Measurements from ENCODE around the gene CHAF1B. TPM values are rescaled to one million over a fixed set of nuclear protein-coding genes. Genes with fewer than 3 reads are reported as not detected.

Gene CHAF1B
- total RNA-seq, 1 experiment from 2014 or later: 52.7 TPM

- peaks cover 55% of the 10 kb centered on the region for H3K36me3 ChIP-seq (ENCODE audit: insufficient read depth, low read length, poor library complexity, severe bottlenecking)
- no TSS peak for BruUV-seq (replicated peaks)
- H3K27ac ChIP-seq (ENCODE audit: low read depth, low read length, poor library complexity, severe bottlenecking): no peak overlapping the region
- ChIA-PET CTCF (no interaction called here), POLR2A (ENCODE audit: low non-redundant PET) (no interaction called here)
- no peaks in the 10 kb centered on the region for H3K9me3 ChIP-seq (ENCODE audit: low read depth, low read length, poor library complexity, severe bottlenecking)
- H3K4me3 ChIP-seq (ENCODE audit: low read depth, low read length, poor library complexity, severe bottlenecking): no peak overlapping the region
- no peak for DNase-seq (ENCODE audit: low spot score)
- H3K4me1 ChIP-seq (ENCODE audit: insufficient read depth, low read length, poor library complexity, severe bottlenecking): peaks cover 9% of the 10 kb centered on the region
- intact Hi-C loops (cut with micrococcal nuclease; ENCODE audit: unreplicated experiment): no loop called here
- no peak for TF ChIP-seq EZH2 (IDR thresholded peaks at IDR 0.05; ENCODE audit: borderline replicate concordance, low read depth, low read length, poor library complexity, severe bottlenecking)
- no peak for TF ChIP-seq CTCF (conservative IDR thresholded peaks at IDR 0.05; ENCODE audit: low read depth, low read length)
- no peaks in the 10 kb centered on the region for H3K27me3 ChIP-seq (replicated peaks; ENCODE audit: insufficient read depth, low read depth, low read length, poor library complexity)
Measured at GRCh38 chr21:36415375-36415774, 30.2 kb downstream of the CHAF1B start.

GRCh38 chr21:36419241-36419640 lies 34.0 kb downstream of the CHAF1B start:
- no TSS peak for BruUV-seq (replicated peaks)
- Histone ChIP-seq H3K4me3 (ENCODE audit: low read depth, low read length, poor library complexity, severe bottlenecking) (no peak overlapping the region), H3K4me1 (ENCODE audit: insufficient read depth, low read length, poor library complexity, severe bottlenecking) (peaks cover 27% of the 10 kb centered on the region), H3K9me3 (ENCODE audit: low read depth, low read length, poor library complexity, severe bottlenecking) (no peaks in the 10 kb centered on the region), H3K27me3 (replicated peaks; ENCODE audit: insufficient read depth, low read depth, low read length, poor library complexity) (no peaks in the 10 kb centered on the region), H3K27ac (ENCODE audit: low read depth, low read length, poor library complexity, severe bottlenecking) (peak overlapping the region; percentile 52), H3K36me3 (ENCODE audit: insufficient read depth, low read length, poor library complexity, severe bottlenecking) (peaks cover 27% of the 10 kb centered on the region)
- CTCF ChIA-PET: interaction anchor here (0.6 to 0.7 kb wide), 3 partner anchors 21 to 227 kb away, joined by 3 to 4 read pairs (median 3); no protein-coding TSS in a partner anchor
- no peak for DNase-seq (ENCODE audit: low spot score)
- intact Hi-C loops (cut with micrococcal nuclease; ENCODE audit: unreplicated experiment): no loop called here
- no peak for TF ChIP-seq EZH2 (IDR thresholded peaks at IDR 0.05; ENCODE audit: borderline replicate concordance, low read depth, low read length, poor library complexity, severe bottlenecking)
- TF ChIP-seq CTCF (conservative IDR thresholded peaks at IDR 0.05; ENCODE audit: low read depth, low read length): no peak
- POLR2A ChIA-PET (ENCODE audit: low non-redundant PET): no interaction called here

GRCh38 chr21:36419996-36420395 lies 34.8 kb downstream of the CHAF1B start:
- no TSS peak for BruUV-seq (replicated peaks)

More at GRCh38 chr21:36419996-36420395, 34.8 kb downstream of the CHAF1B start:
- TF ChIP-seq EZH2 (IDR thresholded peaks at IDR 0.05; ENCODE audit: borderline replicate concordance, low read depth, low read length, poor library complexity, severe bottlenecking) (no peak), CTCF (conservative IDR thresholded peaks at IDR 0.05; ENCODE audit: low read depth, low read length) (peak; percentile 86)
- CTCF ChIA-PET: interaction anchor here (0.6 to 0.7 kb wide), 2 partner anchors 21 to 59 kb away, joined by 3 to 4 read pairs; no protein-coding TSS in a partner anchor
- POLR2A ChIA-PET (ENCODE audit: low non-redundant PET): no interaction called here
- intact Hi-C loops (cut with micrococcal nuclease; ENCODE audit: unreplicated experiment): loop anchor here (2.0 to 10.0 kb wide), 6 partner anchors 67 to 507 kb away; no protein-coding TSS in a partner anchor
- peaks cover 21% of the 10 kb centered on the region for H3K36me3 ChIP-seq (ENCODE audit: insufficient read depth, low read length, poor library complexity, severe bottlenecking)
- H3K4me3 ChIP-seq (ENCODE audit: low read depth, low read length, poor library complexity, severe bottlenecking): no peak overlapping the region
- no peaks in the 10 kb centered on the region for H3K9me3 ChIP-seq (ENCODE audit: low read depth, low read length, poor library complexity, severe bottlenecking)
- no peaks in the 10 kb centered on the region for H3K27me3 ChIP-seq (replicated peaks; ENCODE audit: insufficient read depth, low read depth, low read length, poor library complexity)
- peaks cover 27% of the 10 kb centered on the region for H3K4me1 ChIP-seq (ENCODE audit: insufficient read depth, low read length, poor library complexity, severe bottlenecking)
- DNase-seq (ENCODE audit: low spot score): peak; percentile 90
- H3K27ac ChIP-seq (ENCODE audit: low read depth, low read length, poor library complexity, severe bottlenecking): peak overlapping the region; percentile 52

All from A673 (cell line).